Measurements from ENCODE around the gene CAVIN2. TPM values are rescaled to one million over a fixed set of nuclear protein-coding genes. Genes with fewer than 3 reads are reported as not detected.

Gene CAVIN2
- total and polyA plus RNA-seq, 9 of the 15 experiments (the other 6 are each of a cell fraction or from before 2014, with no cell fraction given) = 20.6 to 92.4 (median 69.0) TPM

DNA sequence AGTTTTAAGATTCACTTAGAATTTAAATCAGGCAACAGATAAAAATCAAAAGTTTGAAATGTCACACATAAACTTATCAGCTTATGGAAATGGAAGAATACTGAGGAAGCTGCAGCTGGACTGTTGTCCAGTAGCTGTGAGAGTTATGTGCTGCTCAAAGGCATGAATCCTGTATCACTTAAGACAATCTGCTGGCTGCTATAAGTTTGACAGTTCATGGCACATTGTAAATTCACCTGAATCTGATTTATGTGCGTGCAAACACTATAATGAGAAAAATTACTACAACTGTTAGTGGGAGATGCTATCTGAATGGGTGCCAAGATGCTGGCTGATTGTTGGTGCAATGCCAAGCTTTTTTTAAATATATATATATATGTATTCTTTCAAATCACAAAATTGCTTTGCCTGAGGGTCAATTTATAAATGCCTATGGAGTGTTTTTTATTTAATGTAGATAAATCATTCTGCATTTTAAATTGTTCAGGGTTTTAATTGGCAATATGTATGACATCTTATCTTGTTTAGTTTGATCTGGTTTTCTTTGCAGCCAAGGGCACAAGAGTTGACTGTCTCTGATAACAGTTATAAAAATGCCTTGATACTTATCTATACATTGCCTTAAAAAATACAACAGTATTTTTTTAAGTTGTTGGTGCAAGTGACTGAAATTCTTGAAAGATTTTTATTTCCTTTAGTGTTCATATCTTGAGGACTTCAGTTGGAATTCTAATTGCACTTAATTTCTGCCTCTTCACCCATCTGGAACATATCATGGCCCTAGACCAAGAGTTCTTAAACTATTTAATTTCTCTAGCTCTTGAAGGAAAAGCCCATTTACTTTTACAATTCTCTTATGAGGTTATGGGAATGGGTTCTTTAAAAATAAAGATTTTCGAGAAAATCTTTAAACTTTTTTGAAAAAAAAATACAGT lies 48.7 kb downstream of the CAVIN2 start:
- Histone ChIP-seq H2AFZ (ENCODE audit: low read depth, low read length) (no peak overlapping the region), H3K9me1 (ENCODE audit: control insufficient read depth, insufficient read depth, low read length) (no peaks in the 10 kb centered on the region), H3K79me2 (ENCODE audit: control insufficient read depth, insufficient read depth, low read length) (no peaks in the 10 kb centered on the region), H3K9me3 (replicated peaks; ENCODE audit: control insufficient read depth, insufficient read depth, low read depth, low read length) (no peaks in the 10 kb centered on the region), H3K36me3 (ENCODE audit: control insufficient read depth, insufficient read depth, low read length) (no peaks in the 10 kb centered on the region), H3K27ac (ENCODE audit: extremely low read depth, low read depth, low read length) (no peak overlapping the region), H3K27me3 (ENCODE audit: control insufficient read depth in 2 of 2, insufficient read depth in 2 of 2, low read length in 2 of 2) (no peaks in the 10 kb centered on the region), H3K4me2 (ENCODE audit: insufficient read depth, low read length) (no peak overlapping the region), H3K4me1 (replicated peaks in 1 of 2; ENCODE audit: control insufficient read depth in 2 of 2, insufficient read depth in 2 of 2, low read length in 2 of 2) (no peaks in the 10 kb centered on the region), H4K20me1 (replicated peaks; ENCODE audit: control insufficient read depth, insufficient read depth, low read length) (no peaks in the 10 kb centered on the region), H3K9ac (ENCODE audit: insufficient read depth in 1 of 2, low read depth in 2 of 2, low read length in 2 of 2) (no peak overlapping the region), H3K4me3 (no peak overlapping the region)
- no TSS peak for BruUV-seq (replicated peaks)
- intact Hi-C loops (cut with micrococcal nuclease) = no loop called here
- POLR2A ChIA-PET = no interaction called here
- ATAC-seq (no peak), FAIRE-seq (no peak), DNase-seq (ENCODE audit: extremely low read depth in 1 of 4, low spot score in 3 of 4) (no peak)
- TF ChIP-seq, protein P1, sequence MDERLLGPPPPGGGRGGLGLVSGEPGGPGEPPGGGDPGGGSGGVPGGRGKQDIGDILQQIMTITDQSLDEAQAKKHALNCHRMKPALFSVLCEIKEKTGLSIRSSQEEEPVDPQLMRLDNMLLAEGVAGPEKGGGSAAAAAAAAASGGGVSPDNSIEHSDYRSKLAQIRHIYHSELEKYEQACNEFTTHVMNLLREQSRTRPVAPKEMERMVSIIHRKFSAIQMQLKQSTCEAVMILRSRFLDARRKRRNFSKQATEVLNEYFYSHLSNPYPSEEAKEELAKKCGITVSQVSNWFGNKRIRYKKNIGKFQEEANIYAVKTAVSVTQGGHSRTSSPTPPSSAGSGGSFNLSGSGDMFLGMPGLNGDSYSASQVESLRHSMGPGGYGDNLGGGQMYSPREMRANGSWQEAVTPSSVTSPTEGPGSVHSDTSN (CRISPR knock-in tag; IDR thresholded peaks at IDR 0.05; ENCODE audit: low read depth) = no peak
- TF ChIP-seq, protein P1 (tag; conservative IDR thresholded peaks at IDR 0.05; ENCODE audit: low read depth) = peak; percentile 59
- TF ChIP-seq BCL6 (CRISPR knock-in tag; IDR thresholded peaks at IDR 0.05) (no peak), PML (IDR thresholded peaks at IDR 0.05; ENCODE audit: low read length) (no peak), ZNF311 (CRISPR knock-in tag; IDR thresholded peaks at IDR 0.05) (no peak), U2AF1 (optimal IDR thresholded peaks at IDR 0.05; ENCODE audit: low read depth, low read length) (no peak)
- WGBS (ENCODE audit: insufficient coverage, low coverage, missing lambda C conversion rate) = 0% methylated on average over 2 of the region's 2 CpGs
- in situ Hi-C loops (cut with MboI) = loop anchor here (10.0 kb wide), 1 partner anchor 253 kb away; no protein-coding TSS in a partner anchor
- CTCF ChIA-PET (ENCODE audit: low intra/inter-chr PET ratio) = no interaction called here

All from K562 (cell line).